CD4-positive, CD25-positive, alpha-beta regulatory T cell (primary cell): ENCODE data around the gene EFCAB8. TPM values are rescaled to one million over a fixed set of nuclear protein-coding genes. Genes with fewer than 3 reads are reported as not detected.
A peak's percentile ranks its signal among the peaks of the same experiment; 100 is the strongest.

Source experiments
- ATAC-seq, 2 donors: fragments of 150-1000 bp; cut with Tn5 transposase; one replicate each; pipeline ENCODE4 v1.10.0; 2021; ENCODE audit warnings: low read depth in 2 of 2, moderate number of reproducible peaks in 2 of 2, moderate library complexity in 1 of 2
- DNase-seq, 3 donors: peaks; one replicate each; pipeline versions ENCODE4 v3.0.0 to v3.0.0-alpha.2; 2012 to 2022; ENCODE audit warnings: mixed read lengths in 1 of 3
- H3K27ac ChIP-seq: one replicate; pipeline ENCODE4 v1.7.0; 2013; ENCODE audit warnings: mild to moderate bottlenecking, low read length; ENCODE audit not compliant: insufficient read depth, poor library complexity, severe bottlenecking
- H3K27me3 ChIP-seq: one replicate; pipeline ENCODE4 v1.7.0; 2013; ENCODE audit warnings: low read length; ENCODE audit not compliant: control insufficient read depth, insufficient read depth
- H3K36me3 ChIP-seq: one replicate; pipeline ENCODE4 v1.7.0; 2013; ENCODE audit warnings: mild to moderate bottlenecking, low read length, moderate library complexity; ENCODE audit not compliant: control insufficient read depth, insufficient read depth
- H3K4me1 ChIP-seq: 2 replicates; pipeline ENCODE4 v1.7.0; 2013; ENCODE audit warnings: mild to moderate bottlenecking, low read length; ENCODE audit not compliant: insufficient read depth, control insufficient read depth, poor library complexity, severe bottlenecking
- H3K4me3 ChIP-seq: one replicate; pipeline ENCODE4 v1.7.0; 2013; ENCODE audit warnings: low read depth, mild to moderate bottlenecking, low read length, moderate library complexity
- H3K9me3 ChIP-seq, 2 experiments: 1 replicate in 1 of 2; 2 replicates in 1 of 2; pipeline ENCODE4 v1.7.0; 2013; ENCODE audit warnings: low read length in 2 of 2, mild to moderate bottlenecking in 1 of 2, moderate library complexity in 1 of 2; ENCODE audit not compliant: control insufficient read depth in 2 of 2
- H3K27ac Mint-ChIP-seq, 3 donors: one replicate each; pipeline ENCODE4 v1.8.0; 2020 to 2022; ENCODE audit warnings: mild to moderate bottlenecking in 3 of 3, mixed read lengths in 3 of 3, moderate library complexity in 2 of 3
- H3K27me3 Mint-ChIP-seq: one replicate; pipeline ENCODE4 v1.8.0; 2022; ENCODE audit warnings: mild to moderate bottlenecking, mixed read lengths
- H3K36me3 Mint-ChIP-seq: one replicate; pipeline ENCODE4 v1.8.0; 2020; ENCODE audit warnings: mixed read lengths
- H3K4me1 Mint-ChIP-seq, 4 donors: one replicate each; pipeline ENCODE4 v1.8.0; 2020 to 2022; ENCODE audit warnings: mixed read lengths in 4 of 4, mild to moderate bottlenecking in 1 of 4
- H3K4me3 Mint-ChIP-seq, 4 donors: one replicate each; pipeline ENCODE4 v1.8.0; 2020 to 2022; ENCODE audit warnings: mild to moderate bottlenecking in 4 of 4, mixed read lengths in 4 of 4, moderate library complexity in 3 of 4
- H3K9me3 Mint-ChIP-seq, 7 donors: one replicate each; pipeline ENCODE4 v1.8.0; 2020 to 2022; ENCODE audit warnings: mixed read lengths in 7 of 7, mild to moderate bottlenecking in 3 of 7, moderate library complexity in 2 of 7
- polyA plus RNA-seq, 4 donors: library from polyadenylated mRNA; unstranded; fragments of 300-500 nt; fragmentation: Illumina TruSeq; gene quantifications; one replicate each; pipeline ENCODE4 v1.2.3, GENCODE V29; 2021
- total RNA-seq: library from RNA; stranded (reverse); gene quantifications from one replicate; pipeline ENCODE4 v1.2.3, GENCODE V29; 2022

The EFCAB8 gene
- total and polyA plus RNA-seq, 5 donors from 2014 or later: 1.2 TPM; not detected in 4

GRCh38 chr20:32907886-32908285 is 49.2 kb downstream of the EFCAB8 start:
- DNase-seq (no peak), ATAC-seq (no peak)
- Histone ChIP-seq H3K36me3 (no peaks in the 10 kb centered on the region), H3K27ac (no peak overlapping the region), H3K27me3 (no peaks in the 10 kb centered on the region), H3K4me1 (peaks cover 7% of the 10 kb centered on the region), H3K4me3 (no peak overlapping the region), H3K9me3 (no peaks in the 10 kb centered on the region)
- H3K27me3 Mint-ChIP-seq: no peaks in the 10 kb centered on the region
- H3K4me1 Mint-ChIP-seq: peaks cover under 1 to 21% (median 6%) of the 10 kb centered on the region in 4 donors
- no peaks in the 10 kb centered on the region for H3K36me3 Mint-ChIP-seq
- H3K4me3 Mint-ChIP-seq: no peak overlapping the region
- no peak overlapping the region for H3K27ac Mint-ChIP-seq
- H3K9me3 Mint-ChIP-seq: peaks cover 0 to 6% (median 0%) of the 10 kb centered on the region in 7 donors

- Histone ChIP-seq H3K27me3 (no peaks in the 10 kb centered on the region), H3K27ac (no peak overlapping the region), H3K4me1 (peaks cover 5% of the 10 kb centered on the region), H3K36me3 (no peaks in the 10 kb centered on the region), H3K4me3 (no peak overlapping the region), H3K9me3 (no peaks in the 10 kb centered on the region)
- Mint-ChIP-seq H3K9me3 (peaks cover 0 to 10% (median 0%) of the 10 kb centered on the region in 7 donors), H3K27me3 (no peaks in the 10 kb centered on the region), H3K27ac (peak overlapping the region in 1 of 3 donors; percentile 36), H3K4me3 (no peak overlapping the region), H3K36me3 (no peaks in the 10 kb centered on the region), H3K4me1 (peaks cover 0 to 14% (median 7%) of the 10 kb centered on the region in 4 donors)
- ATAC-seq (no peak), DNase-seq (no peak)
Observed at GRCh38 chr20:32908334-32909292, 49.9 kb downstream of the EFCAB8 start.

- ATAC-seq: no peak
- H3K9me3 Mint-ChIP-seq: peaks cover 0 to 12% (median 2%) of the 10 kb centered on the region in 7 donors
- DNase-seq: no peak
- Histone ChIP-seq H3K36me3 (no peaks in the 10 kb centered on the region), H3K27ac (no peak overlapping the region), H3K27me3 (no peaks in the 10 kb centered on the region), H3K4me1 (peaks cover 5% of the 10 kb centered on the region), H3K4me3 (no peak overlapping the region), H3K9me3 (no peaks in the 10 kb centered on the region)
- no peak overlapping the region for H3K4me3 Mint-ChIP-seq
- peak overlapping the region in 2 of 3 donors; percentile 20 to 36 for H3K27ac Mint-ChIP-seq
- no peaks in the 10 kb centered on the region for H3K36me3 Mint-ChIP-seq
- peaks cover 0 to 14% (median 7%) of the 10 kb centered on the region in 4 donors for H3K4me1 Mint-ChIP-seq
- H3K27me3 Mint-ChIP-seq: no peaks in the 10 kb centered on the region
Observed at GRCh38 chr20:32909451-32909850, 50.7 kb downstream of the EFCAB8 start.

GRCh38 chr20:32909896-32910571 is 51.3 kb downstream of the EFCAB8 start:
- Histone ChIP-seq H3K4me3 (no peak overlapping the region), H3K27me3 (no peaks in the 10 kb centered on the region), H3K27ac (no peak overlapping the region), H3K4me1 (peaks cover 5% of the 10 kb centered on the region), H3K36me3 (no peaks in the 10 kb centered on the region), H3K9me3 (no peaks in the 10 kb centered on the region)
- H3K27ac Mint-ChIP-seq: peak overlapping the region in 1 of 3 donors; percentile 51
- no peak for ATAC-seq
- H3K27me3 Mint-ChIP-seq: no peaks in the 10 kb centered on the region
- peaks cover 0 to 12% (median 6%) of the 10 kb centered on the region in 4 donors for H3K4me1 Mint-ChIP-seq
- peaks cover 0 to 12% (median 3%) of the 10 kb centered on the region in 7 donors for H3K9me3 Mint-ChIP-seq
- DNase-seq: no peak
- H3K36me3 Mint-ChIP-seq: peaks cover under 1% of the 10 kb centered on the region
- H3K4me3 Mint-ChIP-seq: no peak overlapping the region

- peaks cover 1% of the 10 kb centered on the region for H3K4me1 ChIP-seq
- peaks cover 5% of the 10 kb centered on the region for H3K36me3 Mint-ChIP-seq
- H3K27me3 Mint-ChIP-seq: no peaks in the 10 kb centered on the region
- no peak overlapping the region for H3K27ac Mint-ChIP-seq
- peaks cover 1 to 19% (median 5%) of the 10 kb centered on the region in 7 donors for H3K9me3 Mint-ChIP-seq
- H3K4me3 Mint-ChIP-seq: no peak overlapping the region
- H3K27ac ChIP-seq: no peak overlapping the region
- no peaks in the 10 kb centered on the region for H3K27me3 ChIP-seq
- H3K9me3 ChIP-seq: peaks cover 12 to 13% of the 10 kb centered on the region in 2 experiments
- no peak overlapping the region for H3K4me3 ChIP-seq
- DNase-seq: no peak
- no peak for ATAC-seq
- H3K4me1 Mint-ChIP-seq: peaks cover 0 to 8% (median 2%) of the 10 kb centered on the region in 4 donors
- H3K36me3 ChIP-seq: no peaks in the 10 kb centered on the region
Observed at GRCh38 chr20:32911355-32911754, 52.6 kb downstream of the EFCAB8 start.

- H3K36me3 Mint-ChIP-seq: peaks cover 5% of the 10 kb centered on the region
Observed at GRCh38 chr20:32912688-32913087, 54.0 kb downstream of the EFCAB8 start.

GRCh38 chr20:32914031-32914430 is 55.3 kb downstream of the EFCAB8 start:
- DNase-seq (no peak), ATAC-seq (no peak)
- Mint-ChIP-seq H3K36me3 (peaks cover 5% of the 10 kb centered on the region), H3K4me1 (peaks cover 0 to 8% (median 0%) of the 10 kb centered on the region in 4 donors), H3K27me3 (no peaks in the 10 kb centered on the region), H3K9me3 (peaks cover 2 to 23% (median 6%) of the 10 kb centered on the region in 7 donors), H3K27ac (no peak overlapping the region), H3K4me3 (no peak overlapping the region)
- Histone ChIP-seq H3K27me3 (no peaks in the 10 kb centered on the region), H3K9me3 (peaks cover 13 to 14% of the 10 kb centered on the region in 2 experiments), H3K4me1 (no peaks in the 10 kb centered on the region), H3K27ac (no peak overlapping the region), H3K36me3 (no peaks in the 10 kb centered on the region), H3K4me3 (no peak overlapping the region)

More at GRCh38 chr20:32912688-32913087, 54.0 kb downstream of the EFCAB8 start:
- Histone ChIP-seq H3K27me3 (no peaks in the 10 kb centered on the region), H3K27ac (no peak overlapping the region), H3K4me3 (no peak overlapping the region), H3K4me1 (no peaks in the 10 kb centered on the region), H3K36me3 (no peaks in the 10 kb centered on the region), H3K9me3 (peaks cover 13 to 14% of the 10 kb centered on the region in 2 experiments)
- Mint-ChIP-seq H3K27ac (no peak overlapping the region), H3K4me1 (peaks cover 0 to 8% (median 0%) of the 10 kb centered on the region in 4 donors), H3K4me3 (no peak overlapping the region), H3K27me3 (no peaks in the 10 kb centered on the region), H3K9me3 (peaks cover 2 to 23% (median 6%) of the 10 kb centered on the region in 7 donors)
- no peak for DNase-seq
- no peak for ATAC-seq
